ENCODE data around the gene CNNM1.

DNA sequence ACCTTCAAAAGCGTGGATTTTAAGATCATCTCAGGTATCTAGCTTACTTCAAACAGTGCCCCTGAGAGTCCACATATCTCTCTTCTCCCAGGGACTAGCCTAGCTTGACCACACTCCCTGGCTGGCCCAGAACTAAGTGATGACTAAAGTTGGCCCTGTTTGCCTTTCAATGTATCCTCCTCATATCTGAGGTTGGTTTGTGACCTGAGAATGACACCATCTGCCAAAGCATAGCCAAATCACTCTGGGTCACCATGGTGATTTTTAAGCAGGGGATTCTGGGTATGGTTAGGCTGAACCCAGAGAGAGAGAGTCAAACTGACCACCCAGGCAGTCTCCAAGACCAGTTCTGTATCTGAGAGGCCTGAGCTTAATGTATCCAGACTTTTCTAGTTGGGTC lies 16.2 kb downstream of the CNNM1 start:
- no peak for TF ChIP-seq TAF1 (IDR thresholded peaks at IDR 0.05; ENCODE audit: borderline replicate concordance, insufficient read depth, low read length)
- TF ChIP-seq POLR2AphosphoS5 (IDR thresholded peaks at IDR 0.05; ENCODE audit: low read depth, low read length), result no peak

Data from PFSK-1 (cell line).